H1 (cell line): ENCODE results near the gene SCAMP2. TPM values are rescaled to one million over a fixed set of nuclear protein-coding genes. Genes with fewer than 3 reads are reported as not detected.

ENCODE experiments used
- ASH2L ChIP-seq: fragments of 200-600, 300-600 bp; sonication (generic); IDR thresholded peaks from one replicate; pipeline ENCODE4 v1.7.1; 2017; ENCODE audit warnings: low read length
- BRCA1 ChIP-seq: IDR thresholded peaks from 2 replicates; pipeline ENCODE4 v1.6.1; 2012; ENCODE audit warnings: low read depth, low read length, improper control_type of control experiment
- CBX8 ChIP-seq: fragments of 300-800, 300-1000 bp; sonication (generic); IDR thresholded peaks from 2 replicates; pipeline ENCODE4 v1.7.1; 2016; ENCODE audit warnings: low read depth, low read length, borderline replicate concordance
- CHD7 ChIP-seq: fragments of 300-600 bp; sonication (generic); IDR thresholded peaks from 2 replicates; pipeline ENCODE4 v1.7.1; 2012; ENCODE audit warnings: low read length, moderate library complexity, mild to moderate bottlenecking, inconsistent platforms; ENCODE audit not compliant: insufficient replicate concordance
- KDM5A ChIP-seq: fragments of 200-600 bp; IDR thresholded peaks from 2 replicates; pipeline ENCODE4 v1.7.1; 2012; ENCODE audit warnings: mild to moderate bottlenecking, low read length, inconsistent platforms, mixed read lengths
- NRF1 ChIP-seq: IDR thresholded peaks from 2 replicates; pipeline ENCODE4 v1.6.1; 2011; ENCODE audit warnings: mild to moderate bottlenecking, low read depth, low read length, improper control_type of control experiment
- POLR2A ChIP-seq, 2 experiments: IDR thresholded peaks; 1 replicate in 1 of 2; 2 replicates in 1 of 2; pipeline ENCODE4 v1.6.1; 2011; ENCODE audit warnings: low read depth in 2 of 2, low read length in 2 of 2, mild to moderate bottlenecking in 2 of 2; ENCODE audit errors: control extremely low read depth in 1 of 2
- POLR2AphosphoS5 ChIP-seq: IDR thresholded peaks from 2 replicates; pipeline ENCODE4 v1.6.1; 2011; ENCODE audit warnings: low read depth, low read length
- RAD21 ChIP-seq, 2 experiments: IDR thresholded peaks in 1 of 2; conservative IDR thresholded peaks in 1 of 2; 2 replicates each; pipeline ENCODE4 v1.6.1; 2011; ENCODE audit warnings: low read depth in 2 of 2, low read length in 2 of 2, improper control_type of control experiment in 1 of 2, inconsistent platforms in 1 of 2, mild to moderate bottlenecking in 1 of 2, moderate library complexity in 1 of 2
- polyA plus RNA-seq, 7 experiments: library from polyadenylated mRNA; depleted of rRNA in 3 of 7; stranded (reverse) in 5 of 7; unstranded in 2 of 7; fragments of >200 nt in 5 of 7; fragments of 200-250 nt in 2 of 7; gene quantifications; 1 replicate in 5 of 7; 2 replicates in 1 of 7; 4 replicates in 1 of 7; pipeline versions ENCODE4 v1.2.1 to v1.2.3, GENCODE V29; 2011 to 2013; ENCODE audit warnings: missing spikeins in 2 of 7, mixed read lengths in 2 of 7
- total RNA-seq: library from RNA; stranded (reverse); fragmentation: NEBNext Ultra II Directional; extraction: Animal tissue kit (Norgen Biotek cat#: 25700); gene quantifications from 2 replicates; pipeline ENCODE4 v1.2.1, GENCODE V29; 2021

The SCAMP2 gene
- total and polyA plus RNA-seq, 2 of the 8 experiments (the other 6 are each of a cell fraction or from before 2014, with no cell fraction given), result 41.7 to 131 TPM

- no peak for TF ChIP-seq CHD7
- no peak for TF ChIP-seq BRCA1
- no peak for TF ChIP-seq NRF1
- no peak for TF ChIP-seq CBX8
- TF ChIP-seq KDM5A, result no peak
- TF ChIP-seq ASH2L, result no peak
- TF ChIP-seq POLR2AphosphoS5, result 0 out of 2 replicates have a peak, but pooled peaks have one; percentile 11
- peak in 1 of 2 experiments; percentile 40; a peak in 1 of 3 replicates for TF ChIP-seq POLR2A (IDR thresholded peaks at IDR 0.05; ENCODE audit: control extremely low read depth in 1 of 2, low read depth in 2 of 2, low read length in 2 of 2)
- no peak for TF ChIP-seq RAD21 (IDR thresholded peaks at IDR 0.05 in 1 of 2, conservative IDR thresholded peaks at IDR 0.05 in 1 of 2; ENCODE audit: low read depth in 2 of 2, low read length in 2 of 2)
- TF ChIP-seq, all 59 proteins: peak for 2
Observed at GRCh38 chr15:74897300-74897701, 24.1 kb upstream of the SCAMP2 start (continued).
